T-helper 1 cell treated with Interleukin-12 subunit alpha and Interleukin-12 subunit beta and Interleukin-4 antibody, amounts not matched to agents 30 μg/mL and 1 μg/mL, for 36 hours (primary cell): ENCODE results near the gene ASPSCR1.

ENCODE experiments used
- H3K27ac Mint-ChIP-seq: one replicate; pipeline ENCODE4 v1.8.0; 2021; ENCODE audit warnings: mild to moderate bottlenecking, mixed read lengths
- H3K27me3 Mint-ChIP-seq: one replicate; pipeline ENCODE4 v1.8.0; 2021; ENCODE audit warnings: low read depth, mixed read lengths
- H3K36me3 Mint-ChIP-seq: one replicate; pipeline ENCODE4 v1.8.0; 2021; ENCODE audit warnings: low read depth, mixed read lengths
- H3K4me1 Mint-ChIP-seq: one replicate; pipeline ENCODE4 v1.8.0; 2021; ENCODE audit warnings: low read depth, mixed read lengths
- H3K4me3 Mint-ChIP-seq: one replicate; pipeline ENCODE4 v1.8.0; 2021; ENCODE audit warnings: mild to moderate bottlenecking, moderate library complexity, mixed read lengths
- H3K9me3 Mint-ChIP-seq: one replicate; pipeline ENCODE4 v1.8.0; 2021; ENCODE audit warnings: mixed read lengths

ASPSCR1 gene

GRCh38 chr17:82045936-82046484, 68.6 kb downstream of the ASPSCR1 start:
- Mint-ChIP-seq H3K4me3 (no peak overlapping the region), H3K9me3 (no peaks in the 10 kb centered on the region), H3K27me3 (no peaks in the 10 kb centered on the region), H3K4me1 (peaks cover 9% of the 10 kb centered on the region), H3K36me3 (peaks cover 5% of the 10 kb centered on the region), H3K27ac (no peak overlapping the region)

- Mint-ChIP-seq H3K36me3 (peaks cover 5% of the 10 kb centered on the region), H3K4me3 (no peak overlapping the region), H3K9me3 (no peaks in the 10 kb centered on the region), H3K4me1 (peaks cover 9% of the 10 kb centered on the region), H3K27ac (no peak overlapping the region), H3K27me3 (no peaks in the 10 kb centered on the region)
Measured at GRCh38 chr17:82046903-82047302, 69.5 kb downstream of the ASPSCR1 start.

- H3K27me3 Mint-ChIP-seq: no peaks in the 10 kb centered on the region
- H3K27ac Mint-ChIP-seq: no peak overlapping the region
- H3K4me3 Mint-ChIP-seq: peak overlapping the region; percentile 40
Measured at GRCh38 chr17:82047379-82047778, 70.0 kb downstream of the ASPSCR1 start.

GRCh38 chr17:82047914-82048570, 70.6 kb downstream of the ASPSCR1 start:
- peak overlapping the region; percentile 40 for H3K4me3 Mint-ChIP-seq
- H3K36me3 Mint-ChIP-seq: peaks cover 5% of the 10 kb centered on the region
- H3K27me3 Mint-ChIP-seq: no peaks in the 10 kb centered on the region
- H3K27ac Mint-ChIP-seq: no peak overlapping the region
- H3K9me3 Mint-ChIP-seq: no peaks in the 10 kb centered on the region
- H3K4me1 Mint-ChIP-seq: peaks cover 9% of the 10 kb centered on the region

More at GRCh38 chr17:82047379-82047778, 70.0 kb downstream of the ASPSCR1 start:
- no peaks in the 10 kb centered on the region for H3K9me3 Mint-ChIP-seq
- peaks cover 9% of the 10 kb centered on the region for H3K4me1 Mint-ChIP-seq
- peaks cover 5% of the 10 kb centered on the region for H3K36me3 Mint-ChIP-seq

GRCh38 chr17:82048571-82048971, 71.1 kb downstream of the ASPSCR1 start:
- Mint-ChIP-seq H3K9me3 (no peaks in the 10 kb centered on the region), H3K36me3 (peaks cover 5% of the 10 kb centered on the region), H3K4me3 (no peak overlapping the region), H3K27me3 (no peaks in the 10 kb centered on the region), H3K27ac (no peak overlapping the region), H3K4me1 (peaks cover 11% of the 10 kb centered on the region)

GRCh38 chr17:82049106-82049505, 71.7 kb downstream of the ASPSCR1 start:
- Mint-ChIP-seq H3K36me3 (peaks cover 5% of the 10 kb centered on the region), H3K4me3 (no peak overlapping the region), H3K4me1 (peaks cover 11% of the 10 kb centered on the region)

GRCh38 chr17:82049521-82049971, 72.1 kb downstream of the ASPSCR1 start:
- Mint-ChIP-seq H3K27ac (peak overlapping the region; percentile 31), H3K4me1 (peaks cover 11% of the 10 kb centered on the region), H3K27me3 (no peaks in the 10 kb centered on the region), H3K9me3 (no peaks in the 10 kb centered on the region), H3K36me3 (peaks cover 5% of the 10 kb centered on the region), H3K4me3 (no peak overlapping the region)

More at GRCh38 chr17:82049106-82049505, 71.7 kb downstream of the ASPSCR1 start:
- no peaks in the 10 kb centered on the region for H3K27me3 Mint-ChIP-seq
- H3K27ac Mint-ChIP-seq: no peak overlapping the region
- no peaks in the 10 kb centered on the region for H3K9me3 Mint-ChIP-seq

GRCh38 chr17:82050152-82050760, 72.8 kb downstream of the ASPSCR1 start:
- Mint-ChIP-seq H3K27ac (no peak overlapping the region), H3K4me1 (peaks cover 11% of the 10 kb centered on the region), H3K9me3 (no peaks in the 10 kb centered on the region), H3K4me3 (peak overlapping the region; percentile 88), H3K36me3 (peaks cover 5% of the 10 kb centered on the region), H3K27me3 (no peaks in the 10 kb centered on the region)

GRCh38 chr17:82050761-82051641, 73.6 kb downstream of the ASPSCR1 start:
- H3K9me3 Mint-ChIP-seq: no peaks in the 10 kb centered on the region
- H3K4me3 Mint-ChIP-seq: peak overlapping the region; percentile 88
- no peaks in the 10 kb centered on the region for H3K27me3 Mint-ChIP-seq
- H3K4me1 Mint-ChIP-seq: peaks cover 11% of the 10 kb centered on the region
- H3K36me3 Mint-ChIP-seq: peaks cover 5% of the 10 kb centered on the region
- H3K27ac Mint-ChIP-seq: peak overlapping the region; percentile 88

GRCh38 chr17:82051776-82052637, 74.6 kb downstream of the ASPSCR1 start, which contains the start of the genes GPS1 and RFNG:
Gene GPS1 (plus strand): TSS chr17:82051898. CDS start chr17:82051932, 34 bp downstream.
Gene RFNG (minus strand): TSS chr17:82051811. CDS start chr17:82051766, 45 bp downstream.
- H3K4me1 Mint-ChIP-seq: peaks cover 11% of the 10 kb centered on the region
- H3K27ac Mint-ChIP-seq: peak within 1 kb of the TSS; percentile 88
- no peaks in the 10 kb centered on the region for H3K27me3 Mint-ChIP-seq
- H3K4me3 Mint-ChIP-seq: peak within 1 kb of the TSS; percentile 88
- no peaks in the 10 kb centered on the region for H3K9me3 Mint-ChIP-seq
- H3K36me3 Mint-ChIP-seq: peaks cover 5% of the 10 kb centered on the region

GRCh38 chr17:82052638-82053059, 75.2 kb downstream of the ASPSCR1 start:
- peaks cover 2% of the 10 kb centered on the region for H3K36me3 Mint-ChIP-seq
- H3K27ac Mint-ChIP-seq: no peak overlapping the region
- no peaks in the 10 kb centered on the region for H3K9me3 Mint-ChIP-seq
- H3K4me3 Mint-ChIP-seq: peak overlapping the region; percentile 70
- no peaks in the 10 kb centered on the region for H3K27me3 Mint-ChIP-seq
- H3K4me1 Mint-ChIP-seq: peaks cover 8% of the 10 kb centered on the region

GRCh38 chr17:82053130-82053529, 75.7 kb downstream of the ASPSCR1 start:
- Mint-ChIP-seq H3K27me3 (no peaks in the 10 kb centered on the region), H3K36me3 (peaks cover 3% of the 10 kb centered on the region), H3K4me3 (peak overlapping the region; percentile 70), H3K4me1 (peaks cover 7% of the 10 kb centered on the region), H3K27ac (peak overlapping the region; percentile 20), H3K9me3 (no peaks in the 10 kb centered on the region)

- Mint-ChIP-seq H3K9me3 (no peaks in the 10 kb centered on the region), H3K27ac (peak overlapping the region; percentile 20), H3K27me3 (no peaks in the 10 kb centered on the region), H3K4me1 (peaks cover 7% of the 10 kb centered on the region), H3K4me3 (peak overlapping the region; percentile 70), H3K36me3 (peaks cover 3% of the 10 kb centered on the region)
Measured at GRCh38 chr17:82053556-82054263, 76.3 kb downstream of the ASPSCR1 start.
